CD4-positive, alpha-beta T cell treated with Interleukin-15 for 1 hour (primary cell): ENCODE measurements around the gene TMEM92.
A peak's percentile ranks its signal among the peaks of the same experiment; 100 is the strongest.
"Not testable (repeated sequence)": the region's sequence is repeated elsewhere in the genome, so short reads cannot be mapped to it uniquely, and the experiment has no call there.

Experiments used
- DNase-seq: peaks from one replicate; pipeline ENCODE4 v3.0.0-alpha.2; 2020

Gene TMEM92

GRCh38 chr17:50276588-50277356 lies 2.5 kb downstream of the TMEM92 start:
- DNase-seq, result no peak

GRCh38 chr17:50277357-50277754 lies 3.1 kb downstream of the TMEM92 start:
- no peak for DNase-seq

- DNase-seq, result peak; percentile 9
Observed at GRCh38 chr17:50278526-50279180, 4.4 kb downstream of the TMEM92 start.

GRCh38 chr17:50279181-50279526 lies 4.9 kb downstream of the TMEM92 start:
- no peak for DNase-seq

- DNase-seq, result no peak
Observed at GRCh38 chr17:50279639-50280038, 5.4 kb downstream of the TMEM92 start.

- no peak for DNase-seq
Observed at GRCh38 chr17:50280068-50280467, 5.8 kb downstream of the TMEM92 start.

- peak; percentile 27 for DNase-seq
Observed at GRCh38 chr17:50280801-50281441, 6.7 kb downstream of the TMEM92 start.

- DNase-seq, result no peak
Observed at GRCh38 chr17:50281739-50282401, 7.6 kb downstream of the TMEM92 start.

GRCh38 chr17:50283246-50283645 lies 9.0 kb downstream of the TMEM92 start:
- DNase-seq, result peak; percentile 31

- DNase-seq, result peak; percentile 10
Observed at GRCh38 chr17:50283714-50284113, 9.4 kb downstream of the TMEM92 start.

GRCh38 chr17:50285941-50286340 lies 11.7 kb downstream of the TMEM92 start:
- no peak for DNase-seq

- DNase-seq, result not testable (repeated sequence)
Observed at GRCh38 chr17:50287302-50287701, 13.0 kb downstream of the TMEM92 start.

GRCh38 chr17:50288306-50288705 lies 14.0 kb downstream of the TMEM92 start:
- DNase-seq, result no peak

- DNase-seq, result no peak
Observed at GRCh38 chr17:50289278-50289677, 15.0 kb downstream of the TMEM92 start.

- peak; percentile 64 for DNase-seq
Observed at GRCh38 chr17:50289991-50290702, 15.9 kb downstream of the TMEM92 start.

- no peak for DNase-seq
Observed at GRCh38 chr17:50290933-50291332, 16.7 kb downstream of the TMEM92 start.

GRCh38 chr17:50292465-50292864 lies 18.2 kb downstream of the TMEM92 start:
- DNase-seq, result no peak

GRCh38 chr17:50295021-50295420 lies 20.8 kb downstream of the TMEM92 start:
- no peak for DNase-seq

- peak; percentile 79 for DNase-seq
Observed at GRCh38 chr17:50297407-50297865, 23.2 kb downstream of the TMEM92 start.

GRCh38 chr17:50298018-50298417 lies 23.8 kb downstream of the TMEM92 start:
- DNase-seq, result no peak

- no peak for DNase-seq
Observed at GRCh38 chr17:50299776-50300175, 25.5 kb downstream of the TMEM92 start.

GRCh38 chr17:50300824-50301223 lies 26.6 kb downstream of the TMEM92 start:
- not testable (repeated sequence) for DNase-seq
